HG02623 (cell line): Measurements from ENCODE around the gene OTOA.
"Not testable (repeated sequence)": the region's sequence is repeated elsewhere in the genome, so short reads cannot be mapped to it uniquely, and the experiment has no call there.

ENCODE experiments used
- ATAC-seq: cut with Tn5 transposase; IDR thresholded peaks from one replicate; pipeline ENCODE4 v1.9.1; 2021; ENCODE audit warnings: moderate library complexity; ENCODE audit not compliant: unreplicated experiment

Gene OTOA

DNA sequence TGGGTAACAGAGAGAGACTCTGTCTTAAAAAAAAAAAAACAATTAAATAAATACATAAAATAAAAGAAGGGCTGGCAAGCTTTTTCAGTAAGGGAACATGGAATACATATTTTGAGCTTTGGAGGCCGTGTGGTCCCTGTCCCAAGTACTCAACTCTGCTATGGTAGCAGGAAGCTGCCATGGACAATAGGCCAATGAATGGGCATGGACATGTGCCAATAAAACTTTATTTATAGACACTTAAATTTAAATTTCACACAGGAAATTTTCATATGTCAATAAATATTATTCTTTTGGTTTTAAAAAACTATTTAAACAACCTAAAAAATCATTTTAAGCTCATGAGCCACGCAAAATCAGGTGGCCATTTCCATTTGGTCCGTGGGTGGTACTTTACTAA lies 3.8 kb downstream of the OTOA start:
- no peak for ATAC-seq

DNA sequence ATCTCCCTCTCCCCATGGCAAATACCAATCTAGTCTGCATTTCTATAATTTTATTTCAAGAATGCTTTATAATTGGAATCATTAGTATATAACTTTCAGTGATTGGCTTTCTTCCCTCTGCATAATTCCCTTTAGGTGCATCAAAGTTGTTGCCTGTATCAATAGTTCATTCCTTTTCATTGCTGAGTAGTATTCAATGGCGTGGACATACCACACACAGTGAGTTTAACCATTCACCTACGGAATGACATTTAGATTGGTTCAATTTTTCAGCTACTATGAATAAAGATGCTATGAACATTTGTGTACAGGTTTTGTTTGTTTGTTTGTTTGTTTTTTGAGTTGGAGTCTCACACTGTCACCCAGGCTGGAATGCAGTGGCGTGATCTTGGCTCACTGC lies 9.7 kb downstream of the OTOA start:
- ATAC-seq, result no peak

DNA sequence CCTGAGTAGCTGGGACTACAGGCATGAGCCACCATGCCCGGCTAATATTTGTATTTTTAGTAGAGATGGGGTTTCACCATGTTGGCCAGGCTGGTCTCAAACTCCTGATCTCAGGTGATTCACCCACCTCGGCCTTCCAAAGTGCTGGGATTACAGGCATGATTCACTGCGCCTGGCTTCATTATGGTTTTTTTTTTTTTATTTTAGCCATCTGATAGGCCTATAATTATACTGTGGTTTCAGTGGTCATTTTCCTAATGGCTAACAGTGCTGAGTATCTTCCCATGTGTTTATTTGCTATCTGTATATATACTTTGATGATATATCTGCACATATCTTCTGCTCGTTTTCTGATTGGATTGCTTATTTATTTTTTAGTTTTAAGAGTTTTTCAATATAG lies 10.7 kb downstream of the OTOA start:
- ATAC-seq, result not testable (repeated sequence)

DNA sequence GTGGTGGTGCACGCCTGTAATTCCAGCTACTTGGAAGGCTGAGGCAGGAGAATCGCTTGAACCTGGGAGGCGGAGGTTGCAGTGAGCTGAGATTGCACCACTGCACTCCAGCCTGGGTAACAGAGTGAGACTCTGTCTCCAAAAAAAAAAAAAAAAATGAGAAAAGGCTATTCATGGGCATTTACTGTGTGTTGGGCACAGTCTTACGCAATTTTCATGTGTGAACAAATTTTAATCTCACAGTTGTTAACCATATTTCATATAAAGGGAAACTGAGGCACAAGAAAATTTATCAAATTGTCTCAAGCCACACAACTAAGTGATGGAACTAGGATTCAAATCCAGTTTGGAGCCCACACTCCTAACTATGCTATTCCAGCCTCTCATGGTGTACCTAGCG lies 16.9 kb downstream of the OTOA start:
- not testable (repeated sequence) for ATAC-seq

DNA sequence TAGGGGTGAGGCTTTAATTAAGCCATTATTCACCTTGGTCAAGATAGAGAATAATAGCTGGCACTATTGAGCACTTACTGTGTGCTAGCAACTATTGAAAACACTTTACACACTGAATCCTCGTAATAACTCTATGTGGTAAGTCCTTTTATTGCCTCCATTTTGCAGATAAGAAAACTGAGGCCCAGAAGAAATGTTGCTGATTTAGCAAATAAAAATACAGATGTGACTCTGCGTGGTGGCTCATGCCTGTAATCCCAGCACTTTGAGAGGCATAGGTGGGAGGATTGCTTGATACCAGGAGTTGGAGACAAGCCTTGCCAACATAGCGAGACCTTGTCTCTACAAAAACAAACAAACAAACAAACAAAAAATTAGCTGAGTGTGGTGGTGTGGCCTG lies 19.4 kb downstream of the OTOA start:
- no peak for ATAC-seq

DNA sequence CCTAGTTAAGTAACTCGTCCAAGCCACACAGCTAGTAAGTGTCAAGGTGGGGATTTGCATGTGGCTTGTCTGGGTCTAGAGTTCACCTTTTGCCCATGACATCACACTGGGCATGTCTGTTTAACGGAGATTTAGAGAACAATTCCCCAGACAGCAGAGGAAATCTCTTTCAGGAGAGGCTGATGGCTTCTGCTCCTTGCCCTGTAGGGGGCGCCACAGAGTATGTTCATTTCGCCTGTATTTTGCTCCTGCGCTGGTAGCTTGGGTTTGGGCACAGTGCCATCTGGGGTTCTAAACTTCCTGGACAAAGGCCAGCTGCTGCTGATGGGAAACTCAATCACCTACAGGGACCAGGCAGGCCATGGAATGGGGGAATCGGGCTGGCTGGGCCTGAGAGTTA lies 20.4 kb downstream of the OTOA start:
- no peak for ATAC-seq

DNA sequence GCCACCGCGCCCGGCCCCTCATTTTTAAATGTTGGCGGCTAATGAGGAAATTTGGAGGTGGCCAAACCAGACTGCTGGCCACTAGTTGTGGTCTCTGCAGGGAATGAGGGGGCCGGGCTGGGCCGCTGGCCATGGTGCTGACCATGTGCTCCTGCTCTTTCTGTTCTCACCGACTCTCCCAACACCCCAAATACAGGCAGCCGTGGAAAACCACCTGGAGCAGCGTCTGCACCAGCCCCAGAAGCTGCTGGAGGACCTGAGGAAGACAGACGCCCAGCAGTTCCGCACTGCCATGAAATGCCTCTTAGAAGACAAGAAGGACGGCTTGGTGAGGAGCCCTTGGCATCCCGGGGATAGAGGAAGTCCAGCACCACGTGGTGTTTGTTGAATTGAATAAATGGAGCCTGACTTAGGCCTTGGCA lies 21.3 kb downstream of the OTOA start:
- ATAC-seq, result no peak

DNA sequence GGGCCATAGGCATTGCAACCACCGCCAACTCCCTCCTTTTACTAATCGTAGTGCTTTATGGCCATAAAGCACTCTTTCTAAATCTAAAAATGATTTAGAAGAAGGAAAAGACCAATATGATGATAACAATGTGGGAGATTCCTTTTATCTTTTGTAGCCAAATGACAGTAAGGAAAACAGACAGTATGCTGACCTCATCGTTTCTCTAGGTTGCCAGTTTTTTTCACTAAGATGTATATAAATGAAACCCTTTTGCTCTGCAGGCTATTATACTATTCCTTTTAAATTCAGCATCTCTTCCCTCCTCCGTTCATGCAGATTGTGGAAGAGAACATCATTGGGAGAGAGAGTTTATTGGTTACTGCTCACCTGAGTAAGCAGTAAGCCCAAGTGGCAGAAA lies 25.3 kb downstream of the OTOA start:
- no peak for ATAC-seq

DNA sequence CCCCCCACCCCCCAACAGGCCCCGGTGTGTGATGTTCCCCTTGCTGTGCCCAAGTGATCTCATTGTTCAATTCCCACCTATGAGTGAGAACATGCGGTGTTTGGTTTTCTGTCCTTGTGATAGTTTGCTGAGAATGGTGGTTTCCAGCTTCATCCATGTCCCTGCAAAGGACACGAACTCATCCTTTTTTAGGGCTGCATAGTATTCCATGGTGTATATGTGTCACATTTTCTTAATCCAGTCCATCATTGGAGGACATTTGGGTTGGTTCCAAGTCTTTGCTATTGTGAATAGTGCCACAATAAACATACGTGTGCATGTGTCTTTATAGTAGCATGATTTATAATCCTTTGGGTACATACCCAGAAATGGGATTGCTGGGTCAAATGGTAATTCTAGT lies 27.2 kb downstream of the OTOA start:
- ATAC-seq, result not testable (repeated sequence)

DNA sequence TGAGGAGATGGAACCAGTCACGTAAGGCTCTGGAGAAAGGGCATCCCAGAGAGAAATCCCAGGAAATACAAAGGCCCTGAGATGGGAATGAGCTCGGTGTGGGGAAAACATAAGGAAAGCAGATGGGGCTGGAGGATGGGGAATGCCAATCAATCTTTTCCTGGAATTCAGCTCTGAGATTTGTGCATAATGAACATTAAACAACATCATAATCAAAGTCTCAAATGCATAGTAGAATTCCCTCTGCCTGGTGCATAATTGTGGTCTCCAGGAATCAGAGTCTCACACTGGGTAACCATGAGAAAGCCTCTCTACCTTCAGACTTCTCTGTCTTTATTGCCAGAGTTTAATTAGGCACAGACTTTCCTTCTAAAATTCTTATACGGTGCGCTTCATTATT lies 30.8 kb downstream of the OTOA start:
- ATAC-seq, result no peak

DNA sequence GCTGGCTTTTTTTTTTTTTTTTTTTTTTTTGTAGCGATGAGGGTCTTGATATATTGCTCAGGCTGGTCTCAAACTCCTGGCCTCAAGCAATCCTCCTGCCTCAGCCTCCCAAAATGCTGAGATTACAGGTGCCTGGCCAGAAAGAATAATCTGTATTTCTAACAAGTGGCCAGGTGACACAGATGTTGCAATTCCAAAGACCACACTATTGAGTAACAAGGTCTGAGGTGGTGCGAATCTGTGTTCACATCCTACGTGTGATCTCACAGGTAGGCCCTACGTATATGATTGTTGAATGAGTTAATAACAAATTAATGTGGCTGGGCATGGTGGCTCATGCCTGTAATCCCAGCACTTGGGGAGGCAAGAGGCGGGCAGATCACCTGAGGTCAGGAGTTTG lies 33.3 kb downstream of the OTOA start:
- no peak for ATAC-seq

DNA sequence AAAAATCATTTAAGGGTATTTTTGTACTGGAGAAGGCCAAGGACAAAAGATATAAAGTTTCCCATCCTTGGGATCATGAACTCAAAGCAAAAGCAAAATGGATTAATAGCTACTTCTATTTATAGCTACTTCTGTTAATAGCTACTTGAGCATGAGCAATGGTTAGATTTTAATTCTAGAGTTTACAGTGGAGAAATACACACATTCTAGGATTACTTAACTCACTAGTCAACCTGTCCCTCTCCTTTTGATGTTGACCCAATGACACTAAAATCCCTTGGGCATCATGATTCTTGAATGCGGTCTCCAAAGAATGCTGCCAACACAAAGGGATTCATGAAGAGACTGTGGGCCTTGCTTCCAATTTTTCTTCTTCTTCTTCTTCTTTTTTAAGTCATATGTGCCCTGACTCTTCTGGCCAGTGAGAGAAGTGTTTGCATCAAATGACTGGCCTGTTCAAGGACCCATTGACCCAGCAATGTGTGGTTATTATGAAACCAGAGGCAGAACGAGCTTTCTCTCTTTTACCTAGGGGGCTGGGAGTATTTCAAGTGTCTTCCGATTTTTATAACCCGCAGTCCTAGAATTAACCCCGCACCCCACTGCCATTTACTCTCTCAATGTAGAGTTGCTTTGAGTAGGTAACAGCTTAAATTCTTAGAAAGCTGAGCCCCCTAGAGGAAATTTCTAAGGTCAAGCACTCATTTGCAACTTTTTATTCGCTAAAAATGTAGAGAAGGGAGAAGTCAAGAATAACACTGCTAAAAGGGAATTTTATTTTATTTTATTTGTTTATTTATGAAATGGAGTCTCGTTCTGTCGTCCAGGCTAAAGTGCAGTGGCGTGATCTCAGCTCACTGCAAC lies 34.6 kb downstream of the OTOA start:
- ATAC-seq, result no peak

DNA sequence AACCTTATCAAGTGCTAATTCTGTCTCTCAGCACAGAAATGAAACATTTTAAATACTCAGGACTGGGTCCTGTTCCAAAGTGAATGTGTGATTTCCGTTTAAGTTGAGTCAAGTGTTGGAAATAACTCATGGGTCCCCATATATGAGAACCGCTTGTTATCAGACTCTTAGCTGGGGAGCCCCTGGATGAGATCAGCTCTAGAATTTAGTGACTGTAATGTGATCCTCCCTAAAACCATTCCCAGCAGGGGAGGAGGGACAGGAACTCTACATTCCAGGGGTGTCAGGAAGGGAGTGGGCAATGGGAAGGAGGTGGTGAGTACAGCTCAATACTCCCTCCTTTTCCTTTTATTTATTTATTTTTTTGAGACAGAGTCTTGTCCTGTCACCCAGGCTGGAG lies 37.5 kb downstream of the OTOA start:
- ATAC-seq, result no peak

DNA sequence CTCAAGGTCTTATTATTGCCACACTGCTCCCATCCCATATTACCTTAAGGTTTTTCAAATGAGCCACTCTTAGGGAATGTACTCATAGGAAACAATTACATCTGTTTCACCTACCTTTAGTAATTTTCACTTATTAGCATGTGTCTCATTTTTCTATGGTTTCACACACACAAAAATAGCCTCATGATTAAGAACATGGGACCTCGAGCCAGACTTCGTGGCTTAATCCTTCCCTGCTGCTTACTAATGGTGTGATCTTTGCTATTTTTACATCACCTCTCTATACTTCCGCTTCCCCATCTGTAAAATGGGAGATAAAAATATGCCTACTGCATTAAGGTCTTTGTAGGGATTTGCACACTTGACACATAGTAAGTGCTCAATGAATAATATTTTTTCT lies 38.5 kb downstream of the OTOA start:
- no peak for ATAC-seq

DNA sequence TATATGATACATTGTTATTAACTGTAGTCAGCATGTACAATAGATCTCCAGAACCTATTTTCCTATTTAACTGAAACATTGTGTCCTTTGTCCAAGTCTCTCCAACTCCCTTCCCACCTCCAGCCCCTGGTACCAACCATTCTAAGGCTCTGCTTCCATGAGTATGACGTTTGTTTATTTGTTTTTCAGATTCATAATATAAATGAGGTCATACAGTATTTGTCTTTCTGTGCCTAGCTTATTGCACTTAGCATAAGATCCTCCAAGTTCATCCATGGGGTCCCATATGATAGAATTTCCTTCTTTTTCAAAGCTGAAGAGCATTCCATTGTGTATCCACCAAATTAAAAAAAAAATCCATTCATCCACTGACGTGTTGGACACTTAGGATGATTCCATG lies 39.4 kb downstream of the OTOA start:
- no peak for ATAC-seq

DNA sequence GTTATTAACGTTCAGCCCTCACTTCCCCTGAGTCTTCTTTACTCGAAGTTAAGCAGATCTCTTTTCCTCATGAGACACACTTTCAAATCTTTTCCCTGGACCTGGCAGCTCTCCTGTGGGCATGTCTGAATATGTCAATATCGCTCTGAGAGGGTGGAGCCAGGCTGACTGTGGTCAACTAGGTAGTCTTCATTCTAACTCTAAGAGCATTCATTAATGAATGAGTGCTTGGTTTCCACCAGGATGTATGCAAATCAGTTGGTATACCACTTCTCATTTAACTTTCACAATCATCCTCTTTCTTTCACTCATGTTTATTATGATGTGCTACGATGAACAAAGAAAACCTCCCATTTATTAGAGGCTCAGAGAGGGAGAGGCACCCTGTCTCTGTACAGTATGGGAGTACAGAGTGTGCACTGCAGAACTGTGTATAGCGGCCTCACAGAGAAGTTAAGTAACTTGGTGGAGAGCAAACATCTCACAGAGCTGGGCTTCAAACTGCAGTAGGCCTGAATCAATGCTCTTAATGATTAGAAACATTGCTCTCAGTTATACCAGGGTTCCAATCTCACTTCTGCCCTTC lies 39.9 kb downstream of the OTOA start:
- no peak for ATAC-seq

DNA sequence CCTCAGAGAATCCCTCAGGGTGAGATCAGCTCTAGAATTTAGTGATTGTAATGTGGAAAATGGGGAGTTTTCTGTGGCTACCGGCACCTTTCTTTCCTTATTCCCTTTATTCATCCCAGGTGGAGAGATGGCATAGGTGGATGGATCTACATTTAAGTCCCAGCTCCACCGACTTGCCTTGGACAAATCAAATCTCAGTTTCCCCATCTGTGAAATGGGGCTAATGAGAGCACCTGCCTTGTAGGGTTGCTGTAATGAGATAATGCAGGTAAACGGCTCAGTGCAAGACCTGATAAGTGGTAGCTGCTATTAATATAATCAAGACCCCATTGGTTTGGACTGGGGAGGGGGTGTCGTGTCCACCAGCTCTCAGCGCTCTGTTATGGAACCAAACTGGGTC lies 40.5 kb downstream of the OTOA start:
- no peak for ATAC-seq

DNA sequence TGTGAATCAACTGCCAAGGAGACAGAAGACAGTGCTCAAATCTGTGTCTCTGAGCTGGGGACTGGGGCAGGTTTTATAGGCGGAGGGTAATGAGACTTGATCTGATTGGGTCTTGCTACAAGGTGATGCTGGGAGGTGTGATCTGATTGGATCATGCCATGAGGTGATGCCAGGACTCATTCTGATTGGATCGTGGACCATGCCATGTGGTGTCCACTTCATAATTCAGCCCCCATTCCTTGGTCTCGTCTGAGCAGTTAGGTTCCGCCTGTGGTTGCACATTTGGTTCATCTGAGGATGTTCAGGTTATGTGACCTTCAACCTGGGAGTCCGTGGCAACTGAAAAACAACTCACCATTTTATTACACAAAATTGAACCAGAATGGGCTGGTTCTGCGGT lies 41.0 kb downstream of the OTOA start:
- ATAC-seq, result no peak

DNA sequence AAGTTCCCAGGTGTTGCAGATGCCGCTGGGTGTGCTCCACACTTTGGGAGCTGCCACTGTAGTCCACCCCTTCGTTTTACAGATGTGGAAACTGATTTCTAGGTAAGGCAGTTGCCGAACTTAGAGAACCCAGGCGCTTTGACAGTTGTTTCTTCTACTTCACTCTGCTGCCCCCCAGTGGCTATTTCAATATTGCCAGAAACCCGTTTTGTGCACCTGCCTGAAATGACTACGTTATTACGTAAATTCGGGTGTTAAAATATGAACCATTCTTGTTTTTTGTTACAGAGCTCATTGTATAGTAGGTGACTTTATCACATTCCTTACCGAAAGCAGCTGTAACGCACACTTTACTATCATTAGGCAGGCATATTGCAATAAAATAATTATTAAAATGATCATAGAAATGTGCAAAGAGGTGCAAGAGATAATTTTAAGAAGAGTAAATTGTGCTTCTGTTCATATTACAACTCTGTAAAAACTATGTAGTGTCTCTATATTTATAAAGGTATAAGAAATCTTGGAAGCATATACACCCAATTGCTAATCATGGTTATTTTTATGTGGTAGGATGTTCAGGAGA lies 44.9 kb downstream of the OTOA start:
- ATAC-seq, result no peak

DNA sequence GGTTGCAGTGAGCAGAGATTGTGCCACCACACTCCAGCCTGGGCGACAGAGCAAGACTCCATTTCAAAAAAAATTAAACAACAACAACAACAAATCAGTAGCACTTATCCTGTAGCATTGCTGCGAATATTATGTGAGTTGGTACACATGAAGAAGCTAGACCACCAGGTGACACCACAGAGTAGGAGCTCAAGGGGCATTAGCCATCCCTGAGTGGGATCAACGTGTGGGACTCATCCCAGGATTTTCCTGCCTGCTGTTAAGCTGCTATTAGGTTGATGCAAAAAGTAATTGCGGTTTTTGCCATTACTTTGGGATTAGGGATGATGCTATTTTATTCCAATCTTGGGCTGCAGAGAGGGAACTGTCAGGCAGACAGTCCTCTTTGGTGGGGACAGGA lies 47.2 kb downstream of the OTOA start:
- ATAC-seq, result no peak

DNA sequence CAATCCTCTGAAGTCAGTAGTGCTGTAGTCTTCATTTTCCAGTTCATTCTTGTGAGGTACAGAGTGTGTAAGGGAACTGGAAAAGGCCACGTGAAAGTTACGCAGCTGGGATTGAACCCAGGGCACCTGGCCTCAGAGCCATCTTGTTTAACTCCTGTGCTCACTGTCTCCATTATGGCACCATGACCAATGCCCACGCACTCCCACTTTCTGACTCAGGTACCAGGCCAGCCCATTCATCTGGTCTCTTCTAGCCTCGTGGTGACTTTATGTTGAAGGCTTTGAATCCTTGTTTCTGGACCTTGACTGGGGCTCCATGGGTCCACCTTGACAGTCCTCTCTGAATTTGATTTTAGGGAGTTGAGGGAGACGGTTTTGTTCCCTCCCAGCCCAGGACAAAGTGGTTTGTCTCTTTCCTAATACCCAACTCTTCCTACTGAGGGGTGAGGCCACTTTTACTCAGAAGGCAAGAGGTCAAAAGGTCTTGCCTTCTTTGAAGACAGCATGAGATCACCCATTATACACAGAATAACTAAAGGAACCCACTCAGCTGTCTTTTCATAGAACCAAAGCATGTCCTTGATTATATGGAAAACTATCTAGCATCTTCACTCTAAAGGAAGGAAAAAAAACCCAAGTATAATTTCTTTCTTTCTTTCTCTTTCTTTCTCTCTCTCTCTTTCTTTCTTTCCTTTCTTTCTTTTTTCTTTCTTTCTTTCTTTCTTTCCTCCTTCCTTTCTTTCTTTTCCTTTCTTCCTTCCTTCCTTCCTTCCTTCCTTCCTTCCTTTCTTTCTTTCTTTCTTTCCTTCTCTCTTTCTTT lies 50.0 kb downstream of the OTOA start:
- ATAC-seq, result no peak

DNA sequence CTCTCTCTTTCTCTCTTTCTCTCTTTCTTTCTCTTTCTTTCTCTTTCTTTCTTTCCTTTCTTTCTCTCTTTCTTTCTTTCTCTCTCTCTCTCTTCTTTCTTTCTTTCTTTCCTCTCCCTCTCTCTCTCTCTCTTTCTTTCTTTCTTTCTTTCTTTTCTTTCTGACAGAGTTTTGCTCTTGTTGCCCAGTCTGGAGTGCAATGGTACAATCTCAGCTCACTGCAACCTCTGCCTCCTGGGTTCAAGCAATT lies 50.5 kb downstream of the OTOA start:
- not testable (repeated sequence) for ATAC-seq
